Measurements from ENCODE around the gene MFSD6L.

Gene MFSD6L

GRCh38 chr17:8800656-8801055 is 1.5 kb upstream of the MFSD6L start:
- Histone ChIP-seq H3K9ac (ENCODE audit: low read length) (no peak overlapping the region), H3K9me3 (ENCODE audit: low read length) (no peaks in the 10 kb centered on the region)

GRCh38 chr17:8799570-8800212 is 526 bp upstream of the MFSD6L start:
- Histone ChIP-seq H3K9ac (ENCODE audit: low read length) (no peak overlapping the region), H3K9me3 (ENCODE audit: low read length) (no peaks in the 10 kb centered on the region), H3K27ac (ENCODE audit: low read depth, low read length) (no peak overlapping the region), H3K27me3 (ENCODE audit: control insufficient read depth in 1 of 2, insufficient read depth in 2 of 2, low read length in 2 of 2) (peaks cover 0 to 18% of the 10 kb centered on the region in 2 donors), H3K36me3 (ENCODE audit: insufficient read depth, low read length) (no peaks in the 10 kb centered on the region), H3K4me3 (ENCODE audit: low read depth in 1 of 2, low read length in 2 of 2) (no peak overlapping the region), H3K4me1 (ENCODE audit: insufficient read depth, low read length) (no peaks in the 10 kb centered on the region)

More at GRCh38 chr17:8800656-8801055, 1.5 kb upstream of the MFSD6L start:
- no peaks in the 10 kb centered on the region for H3K4me1 ChIP-seq (ENCODE audit: insufficient read depth, low read length)
- no peak overlapping the region for H3K27ac ChIP-seq (ENCODE audit: low read depth, low read length)
- peaks cover 0 to 18% of the 10 kb centered on the region in 2 donors for H3K27me3 ChIP-seq (ENCODE audit: control insufficient read depth in 1 of 2, insufficient read depth in 2 of 2, low read length in 2 of 2)
- no peaks in the 10 kb centered on the region for H3K36me3 ChIP-seq (ENCODE audit: insufficient read depth, low read length)
- H3K4me3 ChIP-seq (ENCODE audit: low read depth in 1 of 2, low read length in 2 of 2): no peak overlapping the region

DNA sequence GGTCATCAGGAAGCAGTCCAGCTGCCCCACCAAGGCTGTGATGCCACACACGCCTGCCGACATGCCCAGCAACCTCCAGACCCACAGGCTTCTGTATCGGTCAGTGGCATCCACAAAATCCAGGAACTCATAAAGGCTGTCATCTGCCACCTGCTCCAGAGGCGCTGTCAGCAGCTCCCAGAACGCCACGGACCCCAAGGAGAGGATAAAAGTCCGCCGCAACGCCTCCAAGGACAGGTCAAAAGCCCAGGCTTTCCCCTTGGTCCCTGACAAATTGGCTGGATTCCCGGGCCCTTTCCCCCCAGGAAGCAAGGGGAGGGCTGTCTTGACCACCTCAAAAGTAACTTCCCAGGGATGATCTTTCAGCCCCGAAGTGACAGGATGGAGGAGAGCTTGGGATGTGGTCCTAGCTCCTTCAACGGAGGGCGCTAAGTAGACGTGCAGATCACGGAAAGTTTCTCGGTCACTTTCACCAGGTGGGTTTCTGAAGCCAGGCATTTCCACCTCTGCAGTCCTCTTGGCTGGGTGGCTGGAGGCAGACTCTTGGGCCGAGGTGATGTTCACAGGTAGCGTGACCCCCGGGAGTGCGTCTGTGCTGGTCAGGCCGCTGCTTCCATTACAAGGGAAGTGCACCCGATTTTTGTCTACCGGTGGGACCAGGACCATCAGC is 854 bp downstream of the MFSD6L start:
- Histone ChIP-seq H3K4me1 (ENCODE audit: insufficient read depth, low read length) (no peaks in the 10 kb centered on the region), H3K4me3 (ENCODE audit: low read depth in 1 of 2, low read length in 2 of 2) (no peak overlapping the region), H3K27me3 (ENCODE audit: control insufficient read depth in 1 of 2, insufficient read depth in 2 of 2, low read length in 2 of 2) (peaks cover 0 to 18% of the 10 kb centered on the region in 2 donors), H3K36me3 (ENCODE audit: insufficient read depth, low read length) (no peaks in the 10 kb centered on the region), H3K9me3 (ENCODE audit: low read length) (no peaks in the 10 kb centered on the region), H3K27ac (ENCODE audit: low read depth, low read length) (no peak overlapping the region), H3K9ac (ENCODE audit: low read length) (no peak overlapping the region)

- H3K9me3 ChIP-seq (ENCODE audit: low read length): no peaks in the 10 kb centered on the region
- H3K9ac ChIP-seq (ENCODE audit: low read length): no peak overlapping the region
- H3K4me3 ChIP-seq (ENCODE audit: low read depth in 1 of 2, low read length in 2 of 2): no peak overlapping the region
- H3K27me3 ChIP-seq (ENCODE audit: control insufficient read depth in 1 of 2, insufficient read depth in 2 of 2, low read length in 2 of 2): peaks cover 0 to 18% of the 10 kb centered on the region in 2 donors
- H3K27ac ChIP-seq (ENCODE audit: low read depth, low read length): no peak overlapping the region
- H3K4me1 ChIP-seq (ENCODE audit: insufficient read depth, low read length): no peaks in the 10 kb centered on the region
- H3K36me3 ChIP-seq (ENCODE audit: insufficient read depth, low read length): no peaks in the 10 kb centered on the region
These were observed 1.5 kb downstream of the MFSD6L start for GRCh38 chr17:8797621-8798175.

DNA sequence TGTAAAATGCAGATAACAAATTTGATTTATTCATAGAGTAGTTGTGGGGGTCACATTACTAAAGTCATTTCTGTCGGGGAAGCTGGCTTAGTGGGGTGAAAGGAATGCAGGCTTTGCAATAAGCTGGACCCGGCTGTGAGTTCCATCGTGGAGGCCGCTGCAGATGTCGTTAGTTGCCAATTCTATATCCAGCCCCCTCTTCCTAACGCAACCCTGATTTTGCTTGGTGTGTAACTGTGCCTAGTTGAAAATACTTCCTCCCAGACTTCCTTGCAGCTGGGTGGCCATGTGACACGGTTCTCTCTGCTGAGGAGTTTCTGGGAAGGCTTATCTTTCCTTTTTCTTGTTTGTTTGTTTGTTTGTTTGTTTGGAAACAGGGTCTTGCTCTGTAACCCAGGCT is 4.5 kb downstream of the MFSD6L start:
- Histone ChIP-seq H3K4me1 (ENCODE audit: insufficient read depth, low read length) (no peaks in the 10 kb centered on the region), H3K4me3 (ENCODE audit: low read depth in 1 of 2, low read length in 2 of 2) (no peak overlapping the region), H3K27me3 (ENCODE audit: control insufficient read depth in 1 of 2, insufficient read depth in 2 of 2, low read length in 2 of 2) (peaks cover 0 to 17% of the 10 kb centered on the region in 2 donors), H3K36me3 (ENCODE audit: insufficient read depth, low read length) (no peaks in the 10 kb centered on the region), H3K9ac (ENCODE audit: low read length) (no peak overlapping the region), H3K27ac (ENCODE audit: low read depth, low read length) (no peak overlapping the region), H3K9me3 (ENCODE audit: low read length) (peaks cover 8% of the 10 kb centered on the region)

DNA sequence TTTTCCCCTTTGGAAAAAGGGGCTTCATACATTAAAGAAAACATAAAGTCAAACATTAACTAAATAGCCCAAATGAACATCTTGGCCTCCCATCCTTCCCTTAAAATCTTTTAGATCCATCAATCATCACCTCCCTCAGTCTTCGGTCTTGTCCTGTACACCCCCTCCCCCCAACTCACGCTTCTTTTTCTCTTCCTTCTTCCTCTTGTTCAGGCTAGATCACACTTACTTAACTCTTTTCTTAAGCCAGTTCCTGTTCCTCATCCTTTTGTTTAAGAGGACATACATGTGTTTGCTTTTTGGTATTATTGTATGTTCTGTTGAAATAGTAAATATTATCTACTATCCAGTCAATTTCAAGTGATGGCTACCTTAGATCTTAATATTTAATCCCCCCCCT is 5.5 kb downstream of the MFSD6L start:
- Histone ChIP-seq H3K4me1 (ENCODE audit: insufficient read depth, low read length) (no peaks in the 10 kb centered on the region), H3K27me3 (ENCODE audit: control insufficient read depth in 1 of 2, insufficient read depth in 2 of 2, low read length in 2 of 2) (peaks cover 0 to 8% of the 10 kb centered on the region in 2 donors), H3K9me3 (ENCODE audit: low read length) (peaks cover 8% of the 10 kb centered on the region), H3K36me3 (ENCODE audit: insufficient read depth, low read length) (no peaks in the 10 kb centered on the region), H3K9ac (ENCODE audit: low read length) (no peak overlapping the region), H3K4me3 (ENCODE audit: low read depth in 1 of 2, low read length in 2 of 2) (no peak overlapping the region), H3K27ac (ENCODE audit: low read depth, low read length) (no peak overlapping the region)

GRCh38 chr17:8792646-8793045 is 6.5 kb downstream of the MFSD6L start:
- Histone ChIP-seq H3K36me3 (ENCODE audit: insufficient read depth, low read length) (no peaks in the 10 kb centered on the region), H3K4me3 (ENCODE audit: low read depth in 1 of 2, low read length in 2 of 2) (no peak overlapping the region), H3K9ac (ENCODE audit: low read length) (no peak overlapping the region), H3K9me3 (ENCODE audit: low read length) (peaks cover 8% of the 10 kb centered on the region), H3K27me3 (ENCODE audit: control insufficient read depth in 1 of 2, insufficient read depth in 2 of 2, low read length in 2 of 2) (no peaks in the 10 kb centered on the region), H3K27ac (ENCODE audit: low read depth, low read length) (no peak overlapping the region), H3K4me1 (ENCODE audit: insufficient read depth, low read length) (no peaks in the 10 kb centered on the region)

- Histone ChIP-seq H3K9ac (ENCODE audit: low read length) (no peak overlapping the region), H3K36me3 (ENCODE audit: insufficient read depth, low read length) (no peaks in the 10 kb centered on the region), H3K27me3 (ENCODE audit: control insufficient read depth in 1 of 2, insufficient read depth in 2 of 2, low read length in 2 of 2) (no peaks in the 10 kb centered on the region), H3K4me3 (ENCODE audit: low read depth in 1 of 2, low read length in 2 of 2) (no peak overlapping the region), H3K9me3 (ENCODE audit: low read length) (peaks cover 8% of the 10 kb centered on the region), H3K27ac (ENCODE audit: low read depth, low read length) (no peak overlapping the region), H3K4me1 (ENCODE audit: insufficient read depth, low read length) (no peaks in the 10 kb centered on the region)
These were observed 7.3 kb downstream of the MFSD6L start for GRCh38 chr17:8791910-8792270.

- H3K27me3 ChIP-seq (ENCODE audit: control insufficient read depth in 1 of 2, insufficient read depth in 2 of 2, low read length in 2 of 2): no peaks in the 10 kb centered on the region
- H3K36me3 ChIP-seq (ENCODE audit: insufficient read depth, low read length): no peaks in the 10 kb centered on the region
- no peak overlapping the region for H3K27ac ChIP-seq (ENCODE audit: low read depth, low read length)
- H3K4me1 ChIP-seq (ENCODE audit: insufficient read depth, low read length): no peaks in the 10 kb centered on the region
- H3K9ac ChIP-seq (ENCODE audit: low read length): no peak overlapping the region
- no peak overlapping the region for H3K4me3 ChIP-seq (ENCODE audit: low read depth in 1 of 2, low read length in 2 of 2)
- H3K9me3 ChIP-seq (ENCODE audit: low read length): peaks cover 8% of the 10 kb centered on the region
These were observed 7.8 kb downstream of the MFSD6L start for GRCh38 chr17:8791248-8791909.

DNA sequence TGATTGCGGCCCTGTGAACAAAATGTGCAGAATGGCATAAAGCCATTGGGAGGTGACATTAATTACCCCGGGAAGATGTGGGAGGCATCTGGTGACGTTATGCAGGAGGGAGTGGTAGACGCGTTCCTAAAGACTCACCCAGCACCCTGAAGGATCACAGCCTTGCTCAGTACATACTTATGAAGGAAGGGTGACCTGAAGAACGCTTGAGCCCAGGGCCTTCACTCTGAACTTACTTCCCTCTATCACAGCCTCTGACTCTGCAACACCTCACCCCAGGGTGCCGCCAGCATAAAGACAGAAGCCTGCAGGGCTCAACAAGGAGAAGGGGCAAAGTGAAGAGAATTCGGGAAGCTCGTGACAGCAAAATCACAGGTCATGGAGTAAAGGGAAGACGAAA is 9.4 kb downstream of the MFSD6L start:
- no peak overlapping the region for H3K4me3 ChIP-seq (ENCODE audit: low read depth in 1 of 2, low read length in 2 of 2)
- H3K4me1 ChIP-seq (ENCODE audit: insufficient read depth, low read length): no peaks in the 10 kb centered on the region
- no peak overlapping the region for H3K9ac ChIP-seq (ENCODE audit: low read length)
- H3K27me3 ChIP-seq (ENCODE audit: control insufficient read depth in 1 of 2, insufficient read depth in 2 of 2, low read length in 2 of 2): peaks cover 0 to 5% of the 10 kb centered on the region in 2 donors
- H3K36me3 ChIP-seq (ENCODE audit: insufficient read depth, low read length): no peaks in the 10 kb centered on the region
- H3K9me3 ChIP-seq (ENCODE audit: low read length): peaks cover 8% of the 10 kb centered on the region
- no peak overlapping the region for H3K27ac ChIP-seq (ENCODE audit: low read depth, low read length)

GRCh38 chr17:8788998-8789397 is 10.2 kb downstream of the MFSD6L start:
- Histone ChIP-seq H3K9me3 (ENCODE audit: low read length) (peaks cover 8% of the 10 kb centered on the region), H3K9ac (ENCODE audit: low read length) (no peak overlapping the region), H3K27ac (ENCODE audit: low read depth, low read length) (no peak overlapping the region), H3K4me3 (ENCODE audit: low read depth in 1 of 2, low read length in 2 of 2) (no peak overlapping the region), H3K4me1 (ENCODE audit: insufficient read depth, low read length) (no peaks in the 10 kb centered on the region), H3K27me3 (ENCODE audit: control insufficient read depth in 1 of 2, insufficient read depth in 2 of 2, low read length in 2 of 2) (peaks cover 0 to 5% of the 10 kb centered on the region in 2 donors), H3K36me3 (ENCODE audit: insufficient read depth, low read length) (no peaks in the 10 kb centered on the region)

Measured in muscle layer of colon (tissue), 2 donors.